ENCODE results near the gene ATP6V0A4.

- TF ChIP-seq, protein P1, sequence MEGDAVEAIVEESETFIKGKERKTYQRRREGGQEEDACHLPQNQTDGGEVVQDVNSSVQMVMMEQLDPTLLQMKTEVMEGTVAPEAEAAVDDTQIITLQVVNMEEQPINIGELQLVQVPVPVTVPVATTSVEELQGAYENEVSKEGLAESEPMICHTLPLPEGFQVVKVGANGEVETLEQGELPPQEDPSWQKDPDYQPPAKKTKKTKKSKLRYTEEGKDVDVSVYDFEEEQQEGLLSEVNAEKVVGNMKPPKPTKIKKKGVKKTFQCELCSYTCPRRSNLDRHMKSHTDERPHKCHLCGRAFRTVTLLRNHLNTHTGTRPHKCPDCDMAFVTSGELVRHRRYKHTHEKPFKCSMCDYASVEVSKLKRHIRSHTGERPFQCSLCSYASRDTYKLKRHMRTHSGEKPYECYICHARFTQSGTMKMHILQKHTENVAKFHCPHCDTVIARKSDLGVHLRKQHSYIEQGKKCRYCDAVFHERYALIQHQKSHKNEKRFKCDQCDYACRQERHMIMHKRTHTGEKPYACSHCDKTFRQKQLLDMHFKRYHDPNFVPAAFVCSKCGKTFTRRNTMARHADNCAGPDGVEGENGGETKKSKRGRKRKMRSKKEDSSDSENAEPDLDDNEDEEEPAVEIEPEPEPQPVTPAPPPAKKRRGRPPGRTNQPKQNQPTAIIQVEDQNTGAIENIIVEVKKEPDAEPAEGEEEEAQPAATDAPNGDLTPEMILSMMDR (IDR thresholded peaks at IDR 0.05) = no peak
- no peak for TF ChIP-seq POLR2AphosphoS5 (IDR thresholded peaks at IDR 0.05; ENCODE audit: insufficient read depth in 1 of 2, low read depth in 1 of 2)
Observed at GRCh38 chr7:138768241-138768640, 29.8 kb downstream of the ATP6V0A4 start.
